ENCODE data around the gene ATP6V1B1. TPM values are rescaled to one million over a fixed set of nuclear protein-coding genes. Genes with fewer than 3 reads are reported as not detected.

Gene ATP6V1B1
- polyA plus RNA-seq, 3 donors from 2014 or later, result not detected

GRCh38 chr2:70954886-70955285, 19.2 kb downstream of the ATP6V1B1 start:
- Mint-ChIP-seq H3K4me3 (no peak overlapping the region), H3K27me3 (ENCODE audit: low read depth in 3 of 3) (peaks cover 6 to 15% (median 8%) of the 10 kb centered on the region in 3 donors), H3K27ac (no peak overlapping the region), H3K9me3 (no peaks in the 10 kb centered on the region), H3K4me1 (peaks cover 11 to 13% of the 10 kb centered on the region in 2 donors), H3K36me3 (no peaks in the 10 kb centered on the region)
- no peak for DNase-seq

DNA sequence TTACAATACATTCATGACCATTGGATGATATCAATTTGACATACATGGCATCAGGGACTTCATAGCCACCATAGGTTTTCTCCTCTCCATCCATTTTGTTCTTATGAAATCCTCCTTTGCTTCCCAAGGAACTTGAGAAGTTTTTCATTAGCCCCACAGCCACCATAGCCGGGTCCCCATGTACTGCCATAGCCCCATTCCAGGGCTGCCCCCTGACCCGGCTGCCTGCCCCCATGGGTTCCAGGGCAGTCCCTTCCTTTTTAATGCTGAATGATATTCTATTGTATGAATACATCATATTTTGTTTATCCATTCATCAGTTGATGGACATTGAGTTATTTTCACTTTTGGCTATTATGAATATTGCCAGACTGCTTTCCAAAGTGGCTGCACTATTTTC, 20.4 kb downstream of the ATP6V1B1 start:
- DNase-seq, result no peak
- no peak overlapping the region for H3K27ac Mint-ChIP-seq
- H3K4me1 Mint-ChIP-seq, result peaks cover 11 to 13% of the 10 kb centered on the region in 2 donors

DNA sequence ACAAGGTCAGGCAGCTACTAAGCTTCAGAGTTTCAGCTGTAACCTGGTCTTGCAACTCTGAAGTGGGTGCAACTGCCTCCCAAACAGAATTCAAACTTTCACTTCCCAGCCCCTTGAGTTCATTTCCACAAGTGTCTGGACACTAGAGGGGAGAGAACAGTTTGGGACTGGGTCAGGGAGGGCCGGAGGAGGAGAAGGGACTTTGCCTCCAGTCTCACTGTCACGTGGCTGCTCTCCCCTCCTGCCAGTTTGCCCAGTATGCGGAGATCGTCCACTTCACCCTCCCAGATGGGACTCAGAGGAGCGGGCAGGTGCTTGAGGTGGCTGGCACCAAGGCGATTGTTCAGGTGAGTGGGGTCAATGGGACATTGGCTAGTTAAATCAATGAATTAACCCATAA, 22.1 kb downstream of the ATP6V1B1 start:
- Mint-ChIP-seq H3K36me3 (peaks cover 0 to 3% (median 0%) of the 10 kb centered on the region in 3 donors), H3K4me1 (peaks cover 11 to 13% of the 10 kb centered on the region in 2 donors), H3K27me3 (ENCODE audit: low read depth in 3 of 3) (peaks cover 10 to 13% (median 11%) of the 10 kb centered on the region in 3 donors), H3K4me3 (no peak overlapping the region), H3K27ac (no peak overlapping the region), H3K9me3 (no peaks in the 10 kb centered on the region)
- no peak for DNase-seq

More for the DNA sequence above, 20.4 kb downstream of the ATP6V1B1 start:
- H3K36me3 Mint-ChIP-seq, result peaks cover 0 to 3% (median 0%) of the 10 kb centered on the region in 3 donors
- peaks cover 6 to 15% (median 13%) of the 10 kb centered on the region in 3 donors for H3K27me3 Mint-ChIP-seq (ENCODE audit: low read depth in 3 of 3)
- no peak overlapping the region for H3K4me3 Mint-ChIP-seq
- no peaks in the 10 kb centered on the region for H3K9me3 Mint-ChIP-seq

GRCh38 chr2:70958759-70959158, 23.1 kb downstream of the ATP6V1B1 start:
- DNase-seq, result no peak
- Mint-ChIP-seq H3K27ac (peak overlapping the region in 2 of 6 donors; percentile 55 to 65), H3K27me3 (ENCODE audit: low read depth in 3 of 3) (peaks cover 6 to 17% (median 7%) of the 10 kb centered on the region in 3 donors)

GRCh38 chr2:70959271-70959761, 23.6 kb downstream of the ATP6V1B1 start:
- DNase-seq, result no peak
- Mint-ChIP-seq H3K27me3 (ENCODE audit: low read depth in 3 of 3) (peaks cover 4 to 14% (median 4%) of the 10 kb centered on the region in 3 donors), H3K4me1 (peaks cover 11 to 13% of the 10 kb centered on the region in 2 donors), H3K27ac (peak overlapping the region in 1 of 6 donors; percentile 55), H3K9me3 (no peaks in the 10 kb centered on the region), H3K4me3 (no peak overlapping the region), H3K36me3 (peaks cover 0 to 3% (median 0%) of the 10 kb centered on the region in 3 donors)

More at GRCh38 chr2:70958759-70959158, 23.1 kb downstream of the ATP6V1B1 start:
- Mint-ChIP-seq H3K9me3 (no peaks in the 10 kb centered on the region), H3K4me1 (peaks cover 11 to 13% of the 10 kb centered on the region in 2 donors), H3K36me3 (peaks cover 0 to 3% (median 0%) of the 10 kb centered on the region in 3 donors), H3K4me3 (no peak overlapping the region)

DNA sequence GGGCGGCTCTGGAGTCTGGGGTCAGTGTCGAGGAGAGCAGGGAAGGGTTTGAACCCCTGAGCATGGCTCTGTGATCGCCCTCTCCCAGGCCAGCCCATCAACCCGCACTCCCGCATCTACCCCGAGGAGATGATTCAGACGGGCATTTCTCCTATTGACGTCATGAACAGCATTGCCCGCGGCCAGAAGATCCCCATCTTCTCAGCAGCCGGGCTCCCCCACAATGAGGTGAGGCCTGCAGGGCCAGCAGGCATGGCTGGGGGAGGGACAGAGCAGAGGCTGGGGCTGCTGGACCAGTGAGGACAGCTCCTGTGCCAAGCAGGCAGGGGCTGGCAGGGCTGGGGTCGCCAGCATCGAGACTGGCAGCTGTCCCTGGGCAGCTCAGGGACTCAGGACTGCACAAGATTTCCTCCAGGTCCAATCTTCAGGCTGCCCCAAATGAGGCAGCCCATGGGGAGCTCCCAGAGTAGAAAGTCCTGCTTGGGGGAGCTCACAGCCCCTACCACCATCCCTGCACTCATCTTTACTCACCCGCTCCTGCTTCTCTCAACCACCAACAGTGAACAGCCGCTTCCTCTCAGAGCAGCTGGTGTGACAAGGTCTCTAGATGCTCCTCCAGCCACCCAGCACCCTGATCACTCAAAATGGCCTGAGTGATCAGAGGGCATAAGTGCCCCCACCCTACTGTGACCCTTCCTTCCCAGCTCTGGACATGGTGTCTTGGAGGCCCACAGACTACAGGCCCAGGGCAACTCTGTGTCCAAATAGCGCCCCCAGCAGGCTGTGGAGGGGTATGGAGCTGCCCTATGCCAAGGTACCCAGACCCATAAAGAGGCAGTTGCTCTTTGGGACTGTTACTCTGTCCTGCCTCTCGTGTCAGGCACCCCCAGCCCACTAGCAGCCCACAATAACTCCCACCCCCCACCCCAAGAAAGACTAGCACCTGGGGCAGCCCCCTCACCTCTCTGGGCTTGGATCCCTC, 24.4 kb downstream of the ATP6V1B1 start:
- no peak for DNase-seq
- H3K27me3 Mint-ChIP-seq (ENCODE audit: low read depth in 3 of 3), result peaks cover 7 to 14% (median 8%) of the 10 kb centered on the region in 3 donors
- H3K27ac Mint-ChIP-seq, result peak overlapping the region in 1 of 6 donors; percentile 62
- no peaks in the 10 kb centered on the region for H3K9me3 Mint-ChIP-seq
- peaks cover 0 to 3% (median 3%) of the 10 kb centered on the region in 3 donors for H3K36me3 Mint-ChIP-seq
- peaks cover 15 to 20% of the 10 kb centered on the region in 2 donors for H3K4me1 Mint-ChIP-seq
- no peak overlapping the region for H3K4me3 Mint-ChIP-seq

GRCh38 chr2:70960833-70961647, 25.3 kb downstream of the ATP6V1B1 start:
- DNase-seq, result no peak
- Mint-ChIP-seq H3K27me3 (ENCODE audit: low read depth in 3 of 3) (peaks cover 5 to 12% (median 9%) of the 10 kb centered on the region in 3 donors), H3K4me1 (peaks cover 17 to 23% of the 10 kb centered on the region in 2 donors), H3K9me3 (no peaks in the 10 kb centered on the region), H3K36me3 (peaks cover 0 to 3% (median 3%) of the 10 kb centered on the region in 3 donors), H3K27ac (no peak overlapping the region), H3K4me3 (no peak overlapping the region)

- peaks cover 5 to 9% (median 9%) of the 10 kb centered on the region in 3 donors for H3K27me3 Mint-ChIP-seq (ENCODE audit: low read depth in 3 of 3)
- H3K4me1 Mint-ChIP-seq, result peaks cover 17 to 23% of the 10 kb centered on the region in 2 donors
- no peak for DNase-seq
- no peaks in the 10 kb centered on the region for H3K9me3 Mint-ChIP-seq
- no peak overlapping the region for H3K4me3 Mint-ChIP-seq
- no peak overlapping the region for H3K27ac Mint-ChIP-seq
- peaks cover 0 to 3% (median 3%) of the 10 kb centered on the region in 3 donors for H3K36me3 Mint-ChIP-seq
These were observed 25.9 kb downstream of the ATP6V1B1 start for GRCh38 chr2:70961648-70961994.

DNA sequence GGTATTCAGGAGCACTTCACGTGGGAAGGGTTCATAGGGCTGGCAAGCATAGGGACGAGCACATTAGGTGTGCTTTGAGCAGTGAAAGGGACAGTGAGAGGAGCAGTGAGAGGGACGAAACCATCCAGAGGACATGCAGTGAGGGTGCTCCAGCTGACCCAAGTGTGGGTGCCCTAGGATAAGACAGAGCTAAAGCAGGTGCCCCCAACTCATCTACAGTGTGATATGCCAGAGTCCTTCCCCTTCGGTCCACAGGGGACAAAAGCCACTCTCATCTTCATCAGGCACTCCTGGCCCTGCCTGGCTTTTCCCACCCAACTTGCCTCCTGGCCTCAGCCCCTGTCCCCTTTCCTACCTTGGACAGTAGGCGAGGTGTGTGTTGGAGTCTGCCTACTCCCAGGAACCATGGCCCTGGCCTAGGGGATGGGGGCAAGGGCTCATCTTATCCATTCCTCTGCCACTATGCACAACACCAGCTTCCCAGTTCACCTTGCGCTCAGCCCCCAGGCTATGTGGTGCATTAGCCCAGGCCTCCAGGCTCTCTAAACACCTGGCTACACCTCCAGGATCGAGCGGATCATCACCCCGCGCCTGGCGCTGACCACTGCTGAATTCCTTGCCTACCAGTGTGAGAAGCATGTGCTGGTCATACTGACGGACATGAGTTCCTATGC, 26.6 kb downstream of the ATP6V1B1 start:
- Mint-ChIP-seq H3K36me3 (peaks cover 0 to 3% (median 3%) of the 10 kb centered on the region in 3 donors), H3K27me3 (ENCODE audit: low read depth in 3 of 3) (peaks cover 5 to 11% (median 9%) of the 10 kb centered on the region in 3 donors), H3K27ac (peak overlapping the region in 1 of 6 donors; percentile 76), H3K4me1 (peaks cover 17 to 23% of the 10 kb centered on the region in 2 donors), H3K9me3 (no peaks in the 10 kb centered on the region), H3K4me3 (no peak overlapping the region)
- DNase-seq, result no peak

GRCh38 chr2:70962885-70963878, 27.5 kb downstream of the ATP6V1B1 start:
- Mint-ChIP-seq H3K4me3 (peak overlapping the region in 1 of 5 donors; percentile 49), H3K27ac (no peak overlapping the region), H3K4me1 (peaks cover 12 to 15% of the 10 kb centered on the region in 2 donors), H3K9me3 (no peaks in the 10 kb centered on the region), H3K36me3 (peaks cover 0 to 3% (median 3%) of the 10 kb centered on the region in 3 donors), H3K27me3 (ENCODE audit: low read depth in 3 of 3) (peaks cover 5 to 11% (median 9%) of the 10 kb centered on the region in 3 donors)
- DNase-seq, result no peak

GRCh38 chr2:70964133-70964532, 28.4 kb downstream of the ATP6V1B1 start:
- Mint-ChIP-seq H3K27me3 (ENCODE audit: low read depth in 3 of 3) (peaks cover 5 to 13% (median 9%) of the 10 kb centered on the region in 3 donors), H3K9me3 (no peaks in the 10 kb centered on the region), H3K27ac (no peak overlapping the region), H3K4me1 (peaks cover 7 to 9% of the 10 kb centered on the region in 2 donors), H3K4me3 (peak overlapping the region in 3 of 5 donors; percentile 6 to 45 (median 10)), H3K36me3 (peaks cover 0 to 3% (median 3%) of the 10 kb centered on the region in 3 donors)
- no peak for DNase-seq
